Psoas muscle (tissue), 8 donors: Measurements from ENCODE around the gene PREP. TPM values are rescaled to one million over a fixed set of nuclear protein-coding genes. Genes with fewer than 3 reads are reported as not detected.
A peak's percentile ranks its signal among the peaks of the same experiment; 100 is the strongest.

Experiments
- ATAC-seq, 4 donors: fragments of 200-7000 bp; cut with Tn5 transposase; one replicate each; pipeline ENCODE4 v1.9.1; 2020; ENCODE audit warnings: moderate library complexity in 3 of 4, mild to moderate bottlenecking in 2 of 4
- DNase-seq, 2 donors: peaks; one replicate each; pipeline ENCODE4 v3.0.0-alpha.2; 2020
- H3K27ac ChIP-seq: fragments of 200-600 bp; one replicate; pipeline ENCODE4 v1.8.0; 2022
- H3K27me3 ChIP-seq, 3 donors: fragments of 200-600 bp in 1 of 3; one replicate each; pipeline versions ENCODE4 v1.6.1 to v1.8.0; 2013 to 2022; ENCODE audit warnings: low read length in 2 of 3, mild to moderate bottlenecking in 2 of 3, moderate library complexity in 1 of 3; ENCODE audit not compliant: insufficient read depth in 3 of 3
- H3K36me3 ChIP-seq, 2 donors: fragments of 200-600 bp in 1 of 2; one replicate each; pipeline versions ENCODE4 v1.6.1 to v1.8.0; 2013 to 2022; ENCODE audit warnings: low read depth in 1 of 2, mild to moderate bottlenecking in 1 of 2, moderate library complexity in 1 of 2; ENCODE audit not compliant: insufficient read depth in 1 of 2
- H3K4me1 ChIP-seq: fragments of 200-600 bp; one replicate; pipeline ENCODE4 v1.8.0; 2022
- H3K4me3 ChIP-seq: fragments of 200-600 bp; one replicate; pipeline ENCODE4 v1.8.0; 2022; ENCODE audit warnings: mild to moderate bottlenecking
- H3K9me3 ChIP-seq: fragments of 200-600 bp; one replicate; pipeline ENCODE4 v1.8.0; 2022
- CTCF ChIP-seq: fragments of 200-600 bp; IDR thresholded peaks from one replicate; pipeline ENCODE4 v1.8.0; 2022; ENCODE audit warnings: antibody characterized with exemption
- WGBS, 3 donors: extraction: QIAGEN DNeasy Blood & Tissue Kit; methylation state at CpG; one replicate each; pipeline versions ENCODE4 v1.1.6 to v1.1.7; 2013; 5-methylcytosine and 5-hydroxymethylcytosine counted together
- intact Hi-C, 2 donors: fragments of 100-400 bp; cut with DNase I; formaldehyde crosslinking; loops; one replicate each; pipeline versions ENCODE4 v1.11.0 to v1.14.2; 2022
- polyA plus RNA-seq, 3 donors: library from polyadenylated mRNA; stranded (reverse); fragments of 200-250 nt; gene quantifications; one replicate each; pipeline ENCODE4 v1.2.3, GENCODE V29; 2013
- total RNA-seq, 4 donors: library from RNA; stranded (reverse); fragmentation: NEBNext Ultra II Directional in 2 of 4; extraction: Animal tissue kit (Norgen Biotek cat#: 25700) in 2 of 4; gene quantifications; one replicate each; pipeline versions ENCODE4 v1.2.1 to v1.2.4, GENCODE V29; 2021 to 2023
- donor health status: healthy with polysubstance abuse.
- donor health status: DM: no; HTN: no; CAD: no; lungs with moderate emphysema.
- donor health status: Bipolar disorder and iron deficiency.
- donor health status: healthy.
- donor health status: DM: yes; HTN: yes; CAD: no.
- donor health status: DM: no; HTN: no; CAD: no.
- donor health status: DM: no; HTN: no; CAD: no.
- donor health status: DM: yes; HTN: yes; CAD: no.

Gene PREP
- total and polyA plus RNA-seq, 7 donors: 31.4 to 67.0 (median 50.1) TPM

- WGBS, 3 donors: 78 to 93% (median 87%) methylated on average over 18 of the region's 18 CpGs
- no peaks in the 10 kb centered on the region for H3K9me3 ChIP-seq
- H3K27ac ChIP-seq: peak overlapping the region; percentile 90
- peaks cover 8 to 62% of the 10 kb centered on the region in 2 donors for H3K36me3 ChIP-seq
- peaks cover 34% of the 10 kb centered on the region for H3K4me1 ChIP-seq
- H3K4me3 ChIP-seq: no peak overlapping the region
- intact Hi-C loops: no loop called here
- TF ChIP-seq CTCF: no peak
- ATAC-seq (no peak), DNase-seq (no peak)
- H3K27me3 ChIP-seq: no peaks in the 10 kb centered on the region
Measured at GRCh38 chr6:105282631-105283585, 120.0 kb downstream of the PREP start.

- ATAC-seq: peak; percentile 81 to 88 (median 85)
- peak; percentile 41 to 81 for DNase-seq
- H3K4me1 ChIP-seq: peaks cover 43% of the 10 kb centered on the region
- 28 to 56% (median 33%) methylated on average over 7 of the region's 7 CpGs for WGBS, 3 donors
- peak overlapping the region; percentile 68 for H3K4me3 ChIP-seq
- H3K27me3 ChIP-seq: no peaks in the 10 kb centered on the region
- peak overlapping the region; percentile 90 for H3K27ac ChIP-seq
- no peaks in the 10 kb centered on the region for H3K9me3 ChIP-seq
- H3K36me3 ChIP-seq: peaks cover 10 to 64% of the 10 kb centered on the region in 2 donors
- intact Hi-C loops: no loop called here
- no peak for TF ChIP-seq CTCF
Measured at GRCh38 chr6:105280033-105280432, 122.8 kb downstream of the PREP start.

- peak overlapping the region; percentile 68 for H3K4me3 ChIP-seq
- H3K27me3 ChIP-seq: no peaks in the 10 kb centered on the region
- H3K4me1 ChIP-seq: peaks cover 48% of the 10 kb centered on the region
- WGBS, 3 donors: 47 to 74% (median 49%) methylated on average over 3 of the region's 3 CpGs
- DNase-seq: no peak
- ATAC-seq: peak in 3 of 4 donors; percentile 32 to 58 (median 56)
- H3K27ac ChIP-seq: peak overlapping the region; percentile 90
- H3K9me3 ChIP-seq: no peaks in the 10 kb centered on the region
- H3K36me3 ChIP-seq: peaks cover 10 to 59% of the 10 kb centered on the region in 2 donors
- no peak for TF ChIP-seq CTCF
- intact Hi-C loops: loop anchor here (2.0 to 10.0 kb wide), 3 partner anchors 47 to 185 kb away; partner anchors contain the start of gene POPDC3 (in 2 of the 2)
Measured at GRCh38 chr6:105279463-105279862, 123.4 kb downstream of the PREP start.

GRCh38 chr6:105278813-105279212 lies 124.1 kb downstream of the PREP start:
- H3K9me3 ChIP-seq: no peaks in the 10 kb centered on the region
- peaks cover 51% of the 10 kb centered on the region for H3K4me1 ChIP-seq
- no peaks in the 10 kb centered on the region for H3K27me3 ChIP-seq
- DNase-seq (peak in 1 of 2 donors; percentile 57), ATAC-seq (peak; percentile 51 to 82 (median 66))
- no peak for TF ChIP-seq CTCF
- peaks cover 10 to 52% of the 10 kb centered on the region in 2 donors for H3K36me3 ChIP-seq
- 27 to 35% (median 33%) methylated on average over 3 of the region's 3 CpGs for WGBS, 3 donors
- peak overlapping the region; percentile 90 for H3K27ac ChIP-seq
- intact Hi-C loops: loop anchor here (2.0 to 10.0 kb wide), 3 partner anchors 48 to 184 kb away; partner anchors contain the start of gene POPDC3 (in 2 of the 2)
- H3K4me3 ChIP-seq: peak overlapping the region; percentile 68
